GM19397 (cell line): ENCODE data around the gene NECAB2.

Experiments used
- ATAC-seq: cut with Tn5 transposase; IDR thresholded peaks from one replicate; pipeline ENCODE4 v1.9.1; 2021; ENCODE audit warnings: mild to moderate bottlenecking, moderate library complexity; ENCODE audit not compliant: unreplicated experiment

NECAB2 gene

DNA sequence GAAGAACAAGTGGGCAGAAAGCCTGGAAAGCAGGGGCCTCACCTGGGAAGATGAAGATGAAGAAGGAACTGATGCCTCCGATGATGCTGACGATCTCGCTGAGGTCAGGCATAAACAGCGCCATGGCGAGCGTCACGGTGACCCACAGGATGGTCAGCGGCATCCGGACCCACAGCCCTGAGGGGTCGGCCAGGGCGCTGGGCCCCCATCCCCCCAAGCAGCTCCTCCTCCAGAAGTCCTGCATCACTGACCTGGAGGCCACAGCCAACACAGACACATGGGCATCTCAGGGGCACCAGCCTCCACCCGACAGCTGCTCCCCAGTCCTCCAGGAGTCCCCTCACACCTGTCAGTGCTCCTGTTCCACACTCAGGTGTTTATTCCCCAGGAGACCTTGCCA lies 48.4 kb downstream of the NECAB2 start:
- no peak for ATAC-seq

DNA sequence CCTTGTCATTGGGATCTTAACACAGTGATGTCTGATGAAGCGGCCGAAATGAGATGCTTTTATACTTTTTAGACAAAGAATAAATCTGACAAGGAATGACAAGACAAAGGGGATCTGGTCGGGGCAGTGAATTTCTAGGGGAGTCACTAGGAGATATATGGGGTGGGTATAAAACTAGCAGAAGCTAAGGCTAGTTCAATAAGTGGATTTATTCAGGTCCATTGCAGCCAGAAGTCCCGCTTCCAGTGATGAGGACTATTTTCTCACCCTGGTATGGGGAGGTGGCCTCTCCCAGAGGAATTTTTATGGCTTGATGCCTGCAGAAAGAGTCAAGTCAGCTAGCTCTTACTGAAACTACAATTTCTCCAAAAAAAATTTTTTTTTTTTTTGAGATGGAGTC lies 50.7 kb downstream of the NECAB2 start:
- no peak for ATAC-seq

DNA sequence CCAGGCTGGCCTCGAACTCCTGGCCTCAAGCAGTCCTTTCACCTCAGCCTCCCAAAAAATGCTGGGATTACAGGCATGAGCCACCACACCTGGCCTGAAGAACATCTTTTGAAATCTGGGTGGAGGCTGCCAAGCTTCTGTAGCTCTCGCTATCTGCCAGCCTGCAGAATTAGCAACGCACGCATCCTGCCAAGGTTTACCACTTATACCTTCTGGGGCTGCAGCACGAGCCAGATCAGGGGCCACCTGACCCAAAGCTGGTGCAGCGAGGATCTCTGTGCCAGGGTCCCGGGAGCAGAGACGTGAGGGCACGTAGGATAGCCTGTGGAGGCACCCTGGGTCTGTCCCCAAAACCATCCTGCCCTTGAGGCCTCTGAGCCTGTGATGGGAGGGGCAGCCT lies 52.3 kb downstream of the NECAB2 start:
- no peak for ATAC-seq

GRCh38 chr16:84021488-84021887 lies 53.4 kb downstream of the NECAB2 start:
- ATAC-seq, result no peak

DNA sequence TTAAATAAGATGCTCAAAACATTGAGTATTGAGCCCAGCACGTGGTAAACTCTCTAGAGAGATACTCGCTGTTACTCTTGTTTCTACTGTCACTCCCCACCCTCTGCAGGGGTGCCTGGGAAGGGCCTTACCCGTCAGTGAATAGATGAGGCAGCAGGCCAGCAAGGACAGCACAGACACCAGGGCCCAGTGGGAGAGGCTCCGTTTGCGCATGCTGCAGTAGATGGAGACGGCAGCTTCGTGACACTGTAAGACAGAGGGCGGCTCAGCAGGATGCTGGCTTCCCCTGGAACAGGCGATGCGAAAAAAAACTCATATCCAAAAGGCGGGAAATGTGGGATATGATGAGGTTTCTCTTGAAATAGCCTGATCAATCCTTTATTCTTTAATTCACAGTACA lies 54.6 kb downstream of the NECAB2 start:
- no peak for ATAC-seq

DNA sequence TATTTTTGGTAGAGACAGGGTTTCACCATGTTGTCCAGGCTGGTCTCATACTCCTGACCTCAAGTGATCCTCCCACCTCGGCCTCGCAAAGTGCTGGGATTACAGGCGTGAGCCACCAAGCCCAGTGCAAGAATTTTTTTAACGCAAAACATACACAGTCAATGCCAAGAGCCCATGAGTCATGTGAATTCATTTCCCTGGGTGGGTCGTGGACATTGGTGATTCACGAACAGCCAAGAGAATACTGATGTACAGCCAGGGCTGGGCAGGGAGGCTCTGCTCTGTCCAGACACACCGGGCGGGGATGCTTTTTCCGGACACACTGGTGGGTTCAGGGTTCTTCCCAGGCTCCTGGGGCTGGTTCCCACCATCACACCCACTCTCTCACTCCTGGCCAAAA lies 56.8 kb downstream of the NECAB2 start:
- no peak for ATAC-seq

- ATAC-seq, result no peak
Measured at GRCh38 chr16:84026606-84027005, 58.6 kb downstream of the NECAB2 start.

DNA sequence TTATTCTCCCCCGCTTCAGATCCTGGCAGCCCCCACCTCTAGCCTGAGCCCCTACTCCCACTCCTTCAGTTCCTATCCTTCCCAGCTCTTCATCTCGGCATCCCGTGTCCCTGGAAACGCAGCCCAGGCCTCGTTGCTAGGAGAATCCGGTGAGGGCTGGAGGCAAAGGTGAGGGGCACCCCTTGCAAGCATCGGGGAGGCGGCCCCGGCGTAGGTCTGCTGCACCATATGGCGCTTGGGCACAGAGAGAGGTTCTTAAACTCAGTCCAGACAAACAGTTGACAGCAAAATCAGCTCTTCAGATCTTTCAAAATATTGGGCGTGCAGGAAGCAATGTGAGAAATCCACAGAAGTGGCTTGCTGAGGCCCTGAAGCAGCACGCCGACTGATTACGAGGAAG lies 59.6 kb downstream of the NECAB2 start:
- no peak for ATAC-seq

DNA sequence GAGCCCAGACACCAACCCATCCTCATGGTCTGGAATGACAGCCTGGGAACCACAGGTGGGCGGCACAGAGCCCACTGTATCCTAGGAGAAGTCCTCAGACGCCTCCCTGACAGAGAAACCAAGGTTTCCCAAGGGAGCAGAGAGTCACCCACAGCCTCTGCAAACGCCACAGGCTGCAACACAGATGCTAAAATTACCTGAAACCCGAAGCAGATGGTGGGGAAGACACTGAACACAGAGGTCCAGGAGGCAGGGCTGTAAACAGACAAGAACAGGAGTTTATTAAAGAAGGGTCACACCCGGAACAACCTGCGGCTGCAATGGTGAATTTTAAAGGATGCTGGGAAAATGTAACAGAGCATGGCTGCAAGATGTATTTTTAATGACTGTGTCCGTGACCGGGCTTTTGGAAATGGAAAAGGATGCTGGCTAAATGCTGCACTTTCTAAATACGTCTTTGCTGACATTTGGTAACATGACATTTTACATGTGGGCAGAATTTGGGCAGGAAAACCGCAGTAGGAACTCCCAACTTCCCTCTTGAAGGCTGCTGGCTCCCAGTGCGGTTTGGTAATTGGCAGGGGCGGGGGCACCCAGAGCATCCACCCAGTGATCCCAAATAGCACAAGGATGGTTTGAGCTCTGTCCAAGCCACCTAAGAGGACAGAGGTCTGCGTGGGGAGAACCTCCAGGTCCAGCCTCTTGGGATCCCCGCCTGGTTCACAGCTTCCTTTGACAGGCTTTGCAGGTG lies 61.4 kb downstream of the NECAB2 start:
- ATAC-seq, result no peak

DNA sequence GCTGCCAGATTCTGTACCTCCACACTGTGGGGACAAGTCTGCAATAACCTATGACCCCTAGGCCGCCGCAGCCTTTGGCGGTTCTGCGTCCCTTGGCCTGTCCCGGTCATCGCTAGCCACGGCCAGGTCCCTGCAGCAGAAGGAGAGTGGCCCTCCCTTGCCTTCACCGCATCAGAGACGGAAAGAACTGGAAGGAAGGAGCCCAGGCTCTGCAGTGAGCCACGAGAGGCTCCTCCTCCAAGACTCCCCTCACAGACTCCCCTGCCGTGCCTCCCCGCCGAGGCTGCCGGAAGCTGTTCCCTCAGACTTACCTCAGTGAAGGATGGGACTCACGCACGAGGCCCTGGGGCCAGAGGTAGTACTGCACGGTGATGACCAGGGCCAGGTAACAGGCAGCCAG lies 63.5 kb downstream of the NECAB2 start:
- no peak for ATAC-seq

- no peak for ATAC-seq
Measured at GRCh38 chr16:84032458-84033178, 64.6 kb downstream of the NECAB2 start.

DNA sequence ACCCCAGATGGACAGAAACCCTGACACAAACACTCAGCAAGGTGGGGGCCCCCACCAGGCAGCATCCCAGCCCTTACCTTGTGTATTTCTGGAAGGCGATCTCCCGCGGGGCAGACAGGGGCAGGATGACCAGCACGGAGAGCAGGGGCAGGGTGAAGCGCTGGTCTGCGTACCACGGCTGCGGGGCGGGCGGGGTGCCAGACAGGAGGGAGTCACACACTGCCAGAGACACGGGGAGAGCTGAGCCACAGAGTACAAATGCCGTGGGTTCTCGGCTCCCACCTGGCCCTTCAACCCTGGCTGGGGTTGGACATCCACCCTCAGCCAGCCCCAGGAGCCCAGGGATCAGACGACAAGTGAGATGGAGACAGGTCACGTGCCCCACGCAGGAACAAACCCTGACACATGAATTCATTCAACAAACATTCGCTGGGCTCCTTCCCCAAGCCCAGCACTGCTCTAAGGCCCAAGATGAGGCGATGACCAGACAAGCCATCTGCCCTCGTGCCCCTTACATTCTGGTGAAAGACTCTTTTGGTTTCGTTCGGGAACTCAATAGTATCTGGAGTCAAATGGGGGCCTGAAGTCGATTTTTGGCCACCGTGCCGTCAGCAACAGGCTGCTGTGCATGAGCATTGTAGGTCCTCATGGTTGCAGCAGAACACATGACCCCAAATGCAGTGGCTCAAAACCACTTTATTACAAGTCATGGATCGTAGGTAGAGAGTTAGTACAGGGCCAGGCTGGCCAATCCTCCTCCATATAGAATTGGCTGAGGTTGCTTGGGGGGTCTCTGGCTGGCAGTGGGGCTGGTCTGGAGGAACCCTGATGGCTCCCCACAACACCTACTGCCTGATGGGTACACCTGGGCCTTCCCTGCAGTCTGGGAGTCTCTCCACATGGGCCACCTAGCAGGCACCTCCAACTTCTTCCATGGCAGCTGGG lies 65.5 kb downstream of the NECAB2 start:
- no peak for ATAC-seq

DNA sequence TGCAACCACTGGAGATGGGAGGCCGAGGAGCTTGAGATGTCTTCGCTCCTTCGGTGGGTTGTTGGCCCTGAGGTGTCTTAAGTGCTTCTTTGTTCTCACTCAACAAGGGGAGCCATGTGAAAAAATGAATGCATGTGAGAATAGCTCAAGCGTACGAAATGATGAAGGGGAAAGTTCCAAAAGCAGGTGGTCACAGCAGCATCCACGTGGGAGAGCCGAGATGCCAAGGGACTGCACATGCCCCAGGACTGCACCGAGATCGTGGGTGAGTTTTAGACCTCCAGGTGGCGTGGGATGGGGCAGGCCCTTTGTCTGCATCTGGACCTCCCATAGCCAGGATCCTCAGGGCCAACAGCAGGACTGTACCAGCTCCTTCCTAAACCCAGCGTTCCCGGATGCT lies 66.5 kb downstream of the NECAB2 start:
- no peak for ATAC-seq

DNA sequence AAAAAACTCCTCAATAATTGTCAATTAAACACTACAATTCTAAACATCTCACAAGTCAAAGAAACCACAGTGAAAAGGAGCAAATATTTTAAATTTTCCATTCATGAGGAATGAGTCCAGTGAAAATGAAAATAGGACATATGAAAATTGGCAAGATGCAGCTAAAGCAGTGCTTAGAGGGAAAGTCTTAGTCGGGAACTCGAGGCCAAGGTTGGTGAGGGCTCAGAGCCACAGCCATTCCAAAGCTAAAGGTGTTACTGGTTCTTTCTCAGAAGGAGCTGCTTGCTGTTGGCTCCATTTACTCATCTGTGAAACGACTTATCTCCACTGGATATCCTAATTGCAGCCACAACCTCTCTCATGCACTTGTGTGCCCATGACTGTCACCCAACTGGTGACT lies 68.1 kb downstream of the NECAB2 start:
- no peak for ATAC-seq

GRCh38 chr16:84036982-84037425 lies 69.0 kb downstream of the NECAB2 start:
- no peak for ATAC-seq

GRCh38 chr16:84038469-84038868 lies 70.4 kb downstream of the NECAB2 start:
- ATAC-seq, result no peak

- ATAC-seq, result no peak
Measured at GRCh38 chr16:84039696-84040095, 71.7 kb downstream of the NECAB2 start.

GRCh38 chr16:84040226-84040822 lies 72.3 kb downstream of the NECAB2 start:
- no peak for ATAC-seq

DNA sequence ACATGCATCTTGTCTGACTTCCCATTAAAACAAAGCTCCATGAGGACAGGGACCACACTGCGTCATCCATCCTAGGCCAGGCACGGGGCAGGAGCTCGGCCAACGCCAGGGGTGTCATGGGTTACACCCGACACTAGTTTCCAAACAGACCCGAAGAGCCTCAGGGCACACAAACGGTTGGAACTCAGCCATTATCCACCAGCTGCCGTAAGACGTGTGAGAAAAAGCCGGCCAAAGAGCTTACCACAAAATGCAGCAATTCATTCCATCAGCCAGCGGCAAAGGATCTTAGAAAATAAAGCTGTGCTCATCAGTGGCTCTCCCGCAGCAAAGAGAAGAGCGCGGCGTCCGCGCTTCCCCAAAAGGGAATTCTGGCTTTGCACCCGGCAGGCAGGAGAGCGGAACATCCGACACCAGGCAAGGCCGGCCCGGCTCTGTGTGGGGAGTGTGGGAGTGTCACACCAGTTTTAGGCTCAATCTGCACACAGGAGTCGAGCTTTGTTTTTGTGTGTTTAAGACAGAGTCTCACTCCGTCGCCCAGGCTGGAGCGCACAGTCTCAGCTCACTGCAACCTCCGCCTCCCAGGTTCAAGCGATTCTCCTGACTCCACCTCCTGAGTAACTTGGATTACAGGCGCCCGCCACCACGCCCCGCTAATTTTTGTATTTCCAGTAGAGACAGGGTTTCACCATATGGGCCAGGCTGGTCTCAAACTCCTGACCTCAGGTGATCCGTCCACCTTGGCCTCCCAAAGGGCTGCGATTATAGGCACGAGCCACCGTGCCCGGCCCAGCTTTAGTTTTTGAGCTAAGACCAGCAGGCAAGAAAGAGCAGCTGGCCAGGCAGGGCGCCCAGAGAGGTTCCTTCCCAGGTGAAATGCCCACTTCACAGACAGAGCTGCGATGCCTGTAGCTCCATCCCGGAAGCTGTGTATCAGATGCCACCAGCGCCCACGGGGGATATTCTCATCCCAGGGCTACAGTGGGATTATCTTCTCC lies 73.1 kb downstream of the NECAB2 start:
- ATAC-seq, result no peak

DNA sequence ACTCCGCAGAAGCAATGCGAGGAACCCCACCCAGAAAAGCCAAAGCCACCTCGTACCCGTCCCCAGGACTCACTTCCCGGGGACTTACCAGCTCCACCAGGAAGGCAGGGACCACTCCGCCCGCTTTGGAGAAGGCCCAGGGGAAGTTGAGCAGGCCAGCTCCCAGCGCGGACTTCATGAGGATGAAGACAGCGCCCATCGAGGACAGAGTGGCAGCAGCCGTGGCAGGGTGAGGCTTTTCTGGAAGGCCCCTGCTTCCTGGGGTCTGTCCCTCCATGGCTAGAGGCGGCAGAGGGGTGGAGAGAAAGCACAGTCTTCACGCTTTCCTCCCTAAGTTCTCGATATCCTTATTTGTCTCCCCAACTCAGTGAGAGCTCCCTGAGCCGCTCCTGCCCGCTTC lies 73.8 kb downstream of the NECAB2 start:
- no peak for ATAC-seq
